GM23248 (cell line): Measurements from ENCODE around the gene KIAA1614. TPM values are rescaled to one million over a fixed set of nuclear protein-coding genes. Genes with fewer than 3 reads are reported as not detected.

Experiments used
- DNase-seq: peaks from one replicate; pipeline ENCODE4 v3.0.0-alpha.2; 2015
- H2AFZ ChIP-seq: fragments of 200-600 bp; sonication (generic); 2 replicates; pipeline ENCODE4 v1.6.1; 2016; ENCODE audit warnings: antibody characterized with exemption
- H3F3A ChIP-seq: fragments of 200-600 bp; sonication (generic); 2 replicates; pipeline ENCODE4 v1.6.1; 2016; ENCODE audit warnings: mild to moderate bottlenecking, antibody characterized with exemption, mixed run types; ENCODE audit not compliant: insufficient read depth
- H3K27ac ChIP-seq: fragments of 200-600 bp; sonication (generic); 2 replicates; pipeline ENCODE4 v1.5.1; 2016; ENCODE audit warnings: mild to moderate bottlenecking
- H3K27me3 ChIP-seq: fragments of 200-600 bp; sonication (generic); replicated peaks from 2 replicates; pipeline ENCODE4 v1.6.1; 2016; ENCODE audit warnings: mild to moderate bottlenecking; ENCODE audit not compliant: insufficient read depth
- H3K36me3 ChIP-seq: fragments of 200-600 bp; sonication (generic); 2 replicates; pipeline ENCODE4 v1.6.1; 2016; ENCODE audit warnings: low read depth, mild to moderate bottlenecking
- H3K4me1 ChIP-seq: fragments of 200-600 bp; sonication (generic); 2 replicates; pipeline ENCODE4 v1.6.1; 2016; ENCODE audit warnings: mild to moderate bottlenecking; ENCODE audit not compliant: insufficient read depth
- H3K4me2 ChIP-seq: fragments of 200-600 bp; sonication (generic); one replicate; pipeline ENCODE4 v1.6.1; 2016; ENCODE audit warnings: mild to moderate bottlenecking; ENCODE audit not compliant: unreplicated experiment
- H3K4me3 ChIP-seq: fragments of 200-600 bp; sonication (generic); 2 replicates; pipeline ENCODE4 v1.5.1; 2016; ENCODE audit warnings: mild to moderate bottlenecking
- H3K79me2 ChIP-seq: fragments of 200-600 bp; sonication (generic); 2 replicates; pipeline ENCODE4 v1.6.1; 2016; ENCODE audit warnings: mild to moderate bottlenecking; ENCODE audit not compliant: insufficient read depth
- H3K9ac ChIP-seq: fragments of 200-600 bp; sonication (generic); 2 replicates; pipeline ENCODE4 v1.6.1; 2016; ENCODE audit warnings: mild to moderate bottlenecking
- H3K9me2 ChIP-seq: fragments of 200-600 bp; sonication (generic); 2 replicates; pipeline ENCODE4 v1.6.1; 2016; ENCODE audit warnings: mixed run types, mild to moderate bottlenecking, moderate library complexity; ENCODE audit not compliant: insufficient read depth
- H3K9me3 ChIP-seq: fragments of 200-600 bp; sonication (generic); one replicate; pipeline ENCODE4 v1.6.1; 2017; ENCODE audit warnings: low read depth
- H4K20me1 ChIP-seq: fragments of 200-600 bp; sonication (generic); 2 replicates; pipeline ENCODE4 v1.6.0; 2016; ENCODE audit not compliant: insufficient read depth
- EZH2 ChIP-seq: fragments of 200-600 bp; sonication (generic); IDR thresholded peaks from 2 replicates; pipeline ENCODE4 v1.6.1; 2018; ENCODE audit warnings: antibody characterized with exemption, mild to moderate bottlenecking; ENCODE audit not compliant: insufficient read depth, poor library complexity, severe bottlenecking
- EZH2phosphoT487 ChIP-seq: fragments of 200-600 bp; sonication (generic); IDR thresholded peaks from 2 replicates; pipeline ENCODE4 v1.6.1; 2018; ENCODE audit warnings: antibody characterized with exemption, moderate library complexity, mild to moderate bottlenecking, low read depth; ENCODE audit not compliant: insufficient read depth
- WGBS, 2 experiments: methylation state at CpG; one replicate each; pipeline ENCODE4 v1.1.6; 2015 to 2017; ENCODE audit warnings: low lambda C conversion rate in 2 of 2, low coverage in 1 of 2; ENCODE audit errors: missing lambda C conversion rate in 2 of 2; 5-methylcytosine and 5-hydroxymethylcytosine counted together
- in situ Hi-C: fragments of 300-500 bp; cut with MboI; formaldehyde crosslinking; loops from 2 replicates; pipeline ENCODE4 v1.15.0; 2020
- polyA plus RNA-seq: library from polyadenylated mRNA; unstranded; fragments of >200 nt; fragmentation: Nextera tagmentation; extraction: Ambion mirVana; gene quantifications from 2 replicates; pipeline ENCODE4 v1.2.1, GENCODE V29; 2016
- total RNA-seq: library from RNA; depleted of rRNA; stranded (reverse); fragments of >200 nt; shearing (Covaris generic); gene quantifications from 2 replicates; pipeline ENCODE4 v1.2.3, GENCODE V29; 2014

The KIAA1614 gene
- total and polyA plus RNA-seq, 2 experiments from 2014 or later = 2.7 to 11.7 TPM

DNA sequence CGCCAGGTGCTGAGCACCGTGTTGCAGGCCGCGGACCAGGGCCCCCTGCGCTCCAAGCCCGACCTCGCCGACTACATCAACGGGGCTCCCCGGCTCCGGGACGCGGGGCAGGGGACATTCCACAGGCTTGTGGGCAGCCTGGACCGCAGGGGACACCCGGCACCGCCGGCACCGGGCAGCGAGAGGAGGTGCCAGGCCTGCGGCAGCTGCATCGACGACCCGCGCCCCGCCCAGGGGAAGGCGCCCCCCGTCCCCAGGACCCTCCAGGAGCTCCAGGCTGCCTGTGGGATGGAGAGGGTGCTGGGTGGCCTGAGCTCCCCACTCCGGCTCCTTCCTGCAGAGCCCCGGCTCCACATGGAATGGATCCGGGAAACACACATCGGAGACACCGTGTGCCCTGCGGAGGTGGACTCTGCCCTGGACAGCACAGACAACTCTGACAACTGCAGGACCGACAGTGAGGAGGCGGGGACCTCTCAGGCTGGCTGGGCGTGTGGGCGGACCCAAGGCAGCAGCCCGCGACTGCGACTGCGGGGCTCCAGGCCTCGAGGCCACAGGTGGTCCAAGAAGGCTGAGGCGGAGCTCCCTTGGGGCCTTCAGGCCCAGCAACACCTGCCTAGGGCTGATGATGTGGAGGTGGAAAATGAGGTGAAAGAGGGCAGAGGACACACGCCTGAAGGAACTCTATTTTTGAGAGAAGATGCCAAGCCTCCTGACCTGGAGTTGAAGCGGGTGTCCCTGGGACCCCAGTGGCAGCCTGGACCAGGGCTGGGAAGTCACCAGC is 22.8 kb downstream of the KIAA1614 start:
- Histone ChIP-seq H3K9me2 (no peaks in the 10 kb centered on the region), H3K36me3 (no peaks in the 10 kb centered on the region), H3K4me3 (no peak overlapping the region), H3K27ac (no peak overlapping the region), H3K9ac (no peak overlapping the region), H3K79me2 (no peaks in the 10 kb centered on the region), H3F3A (no peaks in the 10 kb centered on the region), H3K4me1 (no peaks in the 10 kb centered on the region), H3K4me2 (no peak overlapping the region), H3K27me3 (no peaks in the 10 kb centered on the region), H4K20me1 (no peaks in the 10 kb centered on the region), H3K9me3 (no peaks in the 10 kb centered on the region), H2AFZ (no peak overlapping the region)
- in situ Hi-C loops = no loop called here
- TF ChIP-seq EZH2phosphoT487 = no peak
- no peak for TF ChIP-seq EZH2
- no peak for DNase-seq
- WGBS, 2 experiments = 85 to 88% methylated on average over 31 of the region's 45 CpGs

DNA sequence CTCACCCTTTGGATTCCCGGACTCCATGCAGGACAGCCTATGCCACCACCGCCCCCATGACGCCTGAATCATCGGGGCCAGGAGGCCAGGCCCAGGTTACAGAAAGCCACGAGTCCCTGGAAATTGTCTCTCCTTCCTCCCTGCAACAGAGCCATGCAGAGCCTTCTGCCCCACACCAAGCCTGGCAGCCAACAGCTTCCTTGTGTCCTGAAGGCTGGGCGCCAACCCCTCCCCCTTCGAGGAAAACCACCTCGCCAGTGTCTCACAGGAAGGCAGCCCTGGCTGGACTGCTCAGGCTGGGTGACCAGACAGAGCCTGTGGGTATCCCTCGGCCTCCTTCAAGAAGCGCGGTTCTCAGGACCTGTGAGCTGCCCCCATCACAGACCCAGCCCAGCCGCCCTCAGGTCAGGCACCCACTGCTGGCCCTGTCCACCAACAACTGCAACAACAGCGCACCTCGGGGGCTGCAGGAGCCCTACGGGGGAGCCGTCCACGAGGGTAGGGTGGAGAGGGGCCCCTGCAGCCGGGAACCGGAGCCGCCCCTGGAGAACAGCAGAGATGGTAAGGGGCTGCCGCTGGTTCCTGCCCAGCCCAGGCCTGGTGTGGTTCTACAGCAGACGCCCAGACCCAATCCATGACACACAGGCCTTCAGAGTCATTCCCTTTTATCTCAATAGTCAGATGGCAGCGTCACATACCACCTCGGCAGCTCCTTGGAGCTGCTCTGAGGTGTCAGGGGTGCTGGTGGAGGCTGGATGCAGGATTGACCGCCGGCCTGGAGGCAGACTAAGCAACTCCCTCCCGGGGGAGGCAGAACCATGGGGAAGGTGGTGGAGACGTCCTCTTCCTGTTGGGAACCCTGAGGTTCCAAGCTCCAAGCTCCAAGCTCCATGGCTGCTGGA is 23.7 kb downstream of the KIAA1614 start:
- H3K27me3 ChIP-seq = no peaks in the 10 kb centered on the region
- TF ChIP-seq EZH2phosphoT487 = no peak
- TF ChIP-seq EZH2 = no peak
- H4K20me1 ChIP-seq = no peaks in the 10 kb centered on the region
- no peak overlapping the region for H3K27ac ChIP-seq
- H3K9me3 ChIP-seq = no peaks in the 10 kb centered on the region
- no peak overlapping the region for H3K9ac ChIP-seq
- no peaks in the 10 kb centered on the region for H3K9me2 ChIP-seq
- 89 to 92% methylated on average over 28 of the region's 28 CpGs for WGBS, 2 experiments
- H3K4me2 ChIP-seq = no peak overlapping the region
- no peaks in the 10 kb centered on the region for H3F3A ChIP-seq
- H3K79me2 ChIP-seq = no peaks in the 10 kb centered on the region
- H3K4me3 ChIP-seq = no peak overlapping the region
- no peak for DNase-seq
- no peaks in the 10 kb centered on the region for H3K36me3 ChIP-seq
- H3K4me1 ChIP-seq = no peaks in the 10 kb centered on the region
- no peak overlapping the region for H2AFZ ChIP-seq
- in situ Hi-C loops = no loop called here

DNA sequence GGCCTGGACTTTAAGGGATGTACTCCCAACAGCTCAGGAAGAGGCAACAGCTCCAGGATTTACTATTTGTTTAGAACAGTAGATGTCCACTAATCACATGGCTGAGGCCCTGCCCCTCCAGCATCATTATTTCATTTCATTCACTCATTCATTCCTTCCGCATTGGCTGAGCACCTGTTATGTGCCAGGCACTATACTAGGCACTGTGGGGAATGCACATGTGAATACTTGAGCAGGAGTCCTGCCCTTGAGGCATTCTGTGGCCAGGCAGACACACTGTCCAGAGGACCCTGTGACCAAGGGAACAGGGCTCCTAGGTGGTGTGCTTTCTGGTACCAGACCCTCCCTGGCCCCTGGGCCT is 24.3 kb downstream of the KIAA1614 start:
- Histone ChIP-seq H4K20me1 (no peaks in the 10 kb centered on the region), H3K4me2 (no peak overlapping the region), H3K9me3 (no peaks in the 10 kb centered on the region), H2AFZ (no peak overlapping the region), H3K27me3 (no peaks in the 10 kb centered on the region), H3K9me2 (no peaks in the 10 kb centered on the region), H3K79me2 (no peaks in the 10 kb centered on the region), H3K9ac (no peak overlapping the region), H3K27ac (no peak overlapping the region), H3K36me3 (no peaks in the 10 kb centered on the region), H3F3A (no peaks in the 10 kb centered on the region), H3K4me1 (no peaks in the 10 kb centered on the region), H3K4me3 (no peak overlapping the region)
- no peak for DNase-seq
- TF ChIP-seq EZH2 = no peak
- no peak for TF ChIP-seq EZH2phosphoT487
- WGBS, 2 experiments = 100% methylated on average over 1 of the region's 1 CpG
- in situ Hi-C loops = no loop called here

DNA sequence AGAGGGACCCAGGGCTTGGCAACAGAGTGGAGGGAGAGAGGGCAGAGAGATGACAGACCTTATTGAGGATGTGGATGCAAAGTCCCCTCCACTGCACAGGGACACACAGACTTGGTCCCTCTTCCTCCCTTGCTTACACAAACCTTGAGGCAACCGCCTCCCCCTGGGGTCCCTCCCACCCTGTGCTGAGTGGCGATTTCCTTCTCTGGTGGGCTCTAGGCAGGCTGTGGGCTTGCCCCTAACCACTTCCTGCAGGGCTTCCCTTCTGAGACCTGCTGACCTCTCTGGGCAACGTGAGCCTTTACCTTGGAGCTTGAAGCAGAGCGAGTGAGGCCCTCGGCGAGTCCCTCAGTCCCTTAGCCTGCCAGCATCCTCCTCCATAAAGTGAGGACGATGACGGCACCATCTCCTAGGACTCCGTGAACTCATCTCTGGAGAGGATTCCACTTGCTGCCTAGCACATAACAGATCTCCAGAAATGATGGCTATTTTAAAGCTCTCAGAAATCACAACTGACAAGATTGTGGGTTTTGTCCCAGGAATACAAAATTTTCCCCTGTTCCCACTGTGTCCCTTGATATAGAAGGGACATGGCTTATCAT is 25.0 kb downstream of the KIAA1614 start:
- Histone ChIP-seq H3K4me2 (no peak overlapping the region), H3K4me1 (no peaks in the 10 kb centered on the region), H2AFZ (no peak overlapping the region), H4K20me1 (no peaks in the 10 kb centered on the region), H3F3A (no peaks in the 10 kb centered on the region), H3K9ac (no peak overlapping the region), H3K4me3 (no peak overlapping the region), H3K79me2 (no peaks in the 10 kb centered on the region), H3K27me3 (no peaks in the 10 kb centered on the region), H3K9me2 (no peaks in the 10 kb centered on the region), H3K36me3 (no peaks in the 10 kb centered on the region), H3K9me3 (no peaks in the 10 kb centered on the region), H3K27ac (no peak overlapping the region)
- TF ChIP-seq EZH2 (no peak), EZH2phosphoT487 (no peak)
- in situ Hi-C loops = no loop called here
- 76 to 81% methylated on average over 9 of the region's 9 CpGs for WGBS, 2 experiments
- no peak for DNase-seq
